HFF-Myc (cell line): ENCODE results near the gene ARAP1.

Experiments used
- DNase-seq: peaks from one replicate; pipeline ENCODE4 v3.0.0-alpha.2; 2011; ENCODE audit warnings: low read depth; ENCODE audit errors: extremely low read depth
- H3K4me3 ChIP-seq: replicated peaks from 2 replicates; pipeline ENCODE4 v1.5.1; 2011; ENCODE audit warnings: low read depth, mild to moderate bottlenecking, control low read depth, low read length
- TF ChIP-seq, protein P1 (sequence below): IDR thresholded peaks from 2 replicates; pipeline ENCODE4 v1.5.1; 2012; ENCODE audit warnings: mild to moderate bottlenecking, low read depth, low read length, control low read depth; ENCODE audit errors: missing control alignments

ARAP1 gene

DNA sequence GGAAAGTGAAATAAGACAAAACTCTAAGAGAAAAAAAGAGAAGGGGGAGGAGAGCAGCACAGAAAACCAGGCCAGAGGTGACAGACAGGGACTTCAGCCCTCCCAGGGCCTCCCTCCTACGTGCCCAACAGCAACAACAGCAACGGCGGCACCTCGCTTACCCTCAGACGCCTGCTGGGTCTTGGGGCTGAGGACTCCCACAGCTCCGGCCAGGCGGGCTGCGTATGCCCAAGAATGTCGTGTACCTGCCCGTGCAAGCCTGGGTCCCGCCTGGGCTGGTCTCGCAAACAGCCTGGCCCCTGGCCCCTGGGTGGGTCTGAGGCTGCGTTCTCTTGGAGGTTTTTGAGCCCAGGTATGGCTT is 30.5 kb downstream of the ARAP1 start:
- TF ChIP-seq, protein P1, sequence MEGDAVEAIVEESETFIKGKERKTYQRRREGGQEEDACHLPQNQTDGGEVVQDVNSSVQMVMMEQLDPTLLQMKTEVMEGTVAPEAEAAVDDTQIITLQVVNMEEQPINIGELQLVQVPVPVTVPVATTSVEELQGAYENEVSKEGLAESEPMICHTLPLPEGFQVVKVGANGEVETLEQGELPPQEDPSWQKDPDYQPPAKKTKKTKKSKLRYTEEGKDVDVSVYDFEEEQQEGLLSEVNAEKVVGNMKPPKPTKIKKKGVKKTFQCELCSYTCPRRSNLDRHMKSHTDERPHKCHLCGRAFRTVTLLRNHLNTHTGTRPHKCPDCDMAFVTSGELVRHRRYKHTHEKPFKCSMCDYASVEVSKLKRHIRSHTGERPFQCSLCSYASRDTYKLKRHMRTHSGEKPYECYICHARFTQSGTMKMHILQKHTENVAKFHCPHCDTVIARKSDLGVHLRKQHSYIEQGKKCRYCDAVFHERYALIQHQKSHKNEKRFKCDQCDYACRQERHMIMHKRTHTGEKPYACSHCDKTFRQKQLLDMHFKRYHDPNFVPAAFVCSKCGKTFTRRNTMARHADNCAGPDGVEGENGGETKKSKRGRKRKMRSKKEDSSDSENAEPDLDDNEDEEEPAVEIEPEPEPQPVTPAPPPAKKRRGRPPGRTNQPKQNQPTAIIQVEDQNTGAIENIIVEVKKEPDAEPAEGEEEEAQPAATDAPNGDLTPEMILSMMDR, result no peak
- H3K4me3 ChIP-seq, result peak overlapping the region; percentile 71
- no peak for DNase-seq

DNA sequence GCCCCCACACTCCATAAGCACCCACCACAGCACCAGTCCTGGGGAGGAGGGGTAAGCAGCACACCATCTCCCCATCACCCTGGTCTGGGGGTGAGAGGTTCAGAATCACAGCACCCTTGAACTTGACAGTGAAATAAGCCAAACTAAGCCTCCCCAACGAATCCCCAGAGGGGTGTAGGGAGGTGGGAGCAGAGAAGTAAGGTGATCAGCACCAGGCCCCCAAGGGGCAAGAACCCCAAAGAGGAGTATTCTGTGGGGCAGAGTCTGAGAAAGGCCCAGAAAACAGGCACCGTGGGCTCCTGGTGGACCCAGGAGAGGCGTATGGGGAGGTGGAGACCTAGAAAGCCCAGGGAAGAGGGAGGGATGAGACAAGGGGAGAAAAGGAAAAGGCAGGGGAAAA is 30.9 kb downstream of the ARAP1 start:
- TF ChIP-seq, protein P1, result no peak
- DNase-seq, result no peak
- H3K4me3 ChIP-seq, result peak overlapping the region; percentile 71

DNA sequence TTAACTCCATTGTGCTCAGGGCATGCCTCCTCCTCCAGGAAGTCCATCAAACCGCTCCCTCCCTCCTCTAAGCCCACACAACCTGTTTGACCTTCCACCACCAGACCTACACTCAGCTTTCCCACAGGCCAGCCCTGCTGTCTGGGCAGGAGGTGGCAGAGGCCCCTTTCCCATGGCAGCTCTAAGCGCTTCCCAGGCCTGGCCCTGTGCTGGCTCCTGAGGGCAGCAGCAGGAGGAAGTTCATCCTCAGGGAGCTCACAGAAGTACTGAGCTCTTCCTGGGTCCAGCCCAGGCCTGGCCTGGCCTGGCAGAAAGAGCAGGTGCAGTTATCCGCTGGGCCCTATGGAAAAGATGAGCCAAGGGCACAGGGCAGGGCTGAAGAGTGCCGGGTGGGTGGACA is 31.4 kb downstream of the ARAP1 start:
- TF ChIP-seq, protein P1, result no peak
- DNase-seq, result no peak
- H3K4me3 ChIP-seq, result peak overlapping the region; percentile 71

DNA sequence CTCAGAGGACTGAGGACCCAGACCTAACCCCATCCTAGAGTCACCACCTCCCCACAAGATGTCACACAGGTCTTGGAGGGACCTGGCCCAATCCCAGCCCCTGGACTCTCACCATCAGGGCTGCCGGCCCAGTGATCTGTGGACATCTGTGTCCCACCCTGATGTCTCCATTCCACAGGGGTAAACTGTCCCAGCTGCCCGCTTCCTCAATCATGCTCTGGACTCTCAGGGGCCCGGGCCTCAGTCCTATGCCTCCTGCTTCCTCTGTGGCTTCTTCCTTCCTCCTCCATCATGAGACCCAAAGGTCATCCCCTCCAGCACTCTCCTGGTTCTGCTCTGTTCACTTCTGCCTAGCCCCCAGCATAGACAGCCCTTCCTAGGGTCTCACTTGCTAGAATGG is 32.2 kb downstream of the ARAP1 start:
- peak overlapping the region; percentile 71 for H3K4me3 ChIP-seq
- TF ChIP-seq, protein P1, result no peak
- no peak for DNase-seq

DNA sequence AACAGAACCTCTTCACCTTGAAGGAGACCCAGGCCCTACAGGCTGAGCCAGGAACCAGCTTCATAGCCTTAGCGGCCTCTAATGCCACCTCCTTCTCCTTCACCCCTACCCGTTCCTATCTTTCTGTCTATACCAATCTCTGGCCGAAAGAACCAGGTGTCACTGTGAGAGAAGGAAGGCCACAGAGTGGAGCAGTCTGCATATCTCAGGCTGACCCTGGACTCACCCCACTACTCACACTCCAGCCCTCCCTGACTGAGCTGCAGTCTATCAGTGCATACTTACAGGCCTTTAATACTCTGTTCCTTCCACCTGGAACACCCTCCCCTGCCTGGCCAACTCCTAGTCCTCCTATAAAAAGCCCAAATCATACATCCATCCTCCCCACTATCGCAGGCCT is 32.7 kb downstream of the ARAP1 start:
- H3K4me3 ChIP-seq, result no peak overlapping the region
- TF ChIP-seq, protein P1, result no peak
- DNase-seq, result no peak

DNA sequence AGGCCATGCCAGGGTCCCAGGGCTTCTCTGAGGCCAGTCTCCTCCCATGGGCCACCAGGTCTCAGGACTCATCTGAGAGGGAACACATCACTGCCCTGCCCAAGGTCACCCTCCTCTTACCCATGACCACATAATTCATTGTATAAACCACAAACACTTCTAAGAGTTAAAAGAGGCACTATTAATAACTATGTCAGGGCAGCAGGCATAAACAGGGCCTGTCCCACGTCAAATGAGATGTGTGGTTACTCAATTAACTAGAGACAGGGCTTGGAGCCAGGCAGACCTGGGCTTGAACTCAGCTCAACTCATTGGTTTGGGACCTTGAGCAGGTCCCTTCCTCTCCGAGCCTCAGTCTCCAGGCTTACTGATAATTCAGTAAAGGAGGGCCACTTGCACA is 33.1 kb downstream of the ARAP1 start:
- TF ChIP-seq, protein P1, result no peak
- no peak for DNase-seq
- no peak overlapping the region for H3K4me3 ChIP-seq

DNA sequence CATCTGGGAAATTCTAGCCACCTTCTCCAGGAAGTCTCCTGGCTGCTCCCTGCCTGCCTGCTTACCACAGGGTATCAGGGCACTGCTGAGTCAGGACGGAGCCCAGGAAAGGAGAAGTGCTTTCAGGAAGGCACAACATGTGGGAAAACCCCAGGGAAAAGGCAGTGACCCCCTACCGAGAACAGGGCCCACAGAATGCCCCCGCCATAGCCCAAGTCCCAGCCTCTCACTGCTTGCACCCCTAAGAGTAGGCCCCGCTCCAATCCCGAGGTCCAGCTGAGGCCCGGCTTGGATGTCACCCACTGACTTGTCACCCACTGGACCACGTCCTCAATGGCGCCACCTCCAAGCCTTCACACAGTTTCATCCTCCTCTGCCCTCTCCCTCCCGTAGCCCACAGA is 34.1 kb downstream of the ARAP1 start:
- DNase-seq, result no peak
- H3K4me3 ChIP-seq, result no peak overlapping the region

More for the DNA sequence above, 34.1 kb downstream of the ARAP1 start:
- TF ChIP-seq, protein P1, result no peak
